HepG2 (cell line): ENCODE data around the gene EEIG1. TPM values are rescaled to one million over a fixed set of nuclear protein-coding genes. Genes with fewer than 3 reads are reported as not detected.

Experiments
- CAMTA2 ChIP-seq: sonication (generic); formaldehyde crosslinking; IDR thresholded peaks from 2 replicates; pipeline ENCODE4 v1.4.0; 2020; ENCODE audit warnings: mild to moderate bottlenecking, missing genetic modification reagents, borderline replicate concordance
- CHD2 ChIP-seq: IDR thresholded peaks from 2 replicates; pipeline ENCODE4 v1.6.1; 2011; ENCODE audit warnings: low read depth, low read length, improper control_type of control experiment
- EED ChIP-seq: sonication (generic); formaldehyde crosslinking; IDR thresholded peaks from 2 replicates; pipeline ENCODE4 v1.5.0; 2020; ENCODE audit warnings: mild to moderate bottlenecking, missing genetic modification reagents
- ETV5 ChIP-seq: IDR thresholded peaks from 2 replicates; pipeline ENCODE4 v1.6.1; 2018; ENCODE audit warnings: missing biosample characterization, missing genetic modification reagents, inconsistent platforms, borderline replicate concordance
- GTF2F1 ChIP-seq: fragments of 150-350 bp; IDR thresholded peaks from 2 replicates; pipeline ENCODE4 v1.6.1; 2014; ENCODE audit warnings: low read length
- HIC2 ChIP-seq: sonication (generic); formaldehyde crosslinking; IDR thresholded peaks from 2 replicates; pipeline ENCODE4 v1.9.0; 2022; ENCODE audit warnings: low read depth, missing genetic modification reagents
- ISX ChIP-seq: sonication (generic); formaldehyde crosslinking; conservative IDR thresholded peaks from 2 replicates; pipeline ENCODE4 v1.5.0; 2020; ENCODE audit warnings: missing genetic modification reagents
- KMT2A ChIP-seq: sonication (generic); formaldehyde crosslinking; IDR thresholded peaks from 2 replicates; pipeline ENCODE4 v1.4.0; 2020; ENCODE audit warnings: missing genetic modification reagents
- NFYC ChIP-seq: IDR thresholded peaks from 2 replicates; pipeline ENCODE4 v1.6.1; 2016; ENCODE audit warnings: missing genetic modification reagents, missing compliant biosample characterization
- PLRG1 ChIP-seq: fragments of 450-650 bp; conservative IDR thresholded peaks from 2 replicates; pipeline ENCODE4 v1.6.1; 2016
- SCMH1 ChIP-seq: sonication (generic); formaldehyde crosslinking; IDR thresholded peaks from 2 replicates; pipeline ENCODE4 v1.9.0; 2021; ENCODE audit warnings: missing genetic modification reagents, mild to moderate bottlenecking, borderline replicate concordance
- SIX1 ChIP-seq: sonication (generic); formaldehyde crosslinking; IDR thresholded peaks from 2 replicates; pipeline ENCODE4 v1.4.0; 2020; ENCODE audit warnings: missing genetic modification reagents, borderline replicate concordance
- SNAPC4 ChIP-seq: sonication (generic); formaldehyde crosslinking; IDR thresholded peaks from 2 replicates; pipeline ENCODE4 v1.4.0; 2020; ENCODE audit warnings: mild to moderate bottlenecking, missing genetic modification reagents
- SOX5 ChIP-seq: IDR thresholded peaks from 2 replicates; pipeline ENCODE4 v1.6.1; 2016; ENCODE audit warnings: borderline replicate concordance
- SP4 ChIP-seq: sonication (generic); formaldehyde crosslinking; IDR thresholded peaks from 2 replicates; pipeline ENCODE4 v1.8.1; 2023; ENCODE audit warnings: mild to moderate bottlenecking, missing genetic modification reagents
- ZBTB38 ChIP-seq: sonication (generic); formaldehyde crosslinking; IDR thresholded peaks from 2 replicates; pipeline ENCODE4 v1.5.1; 2020; ENCODE audit warnings: mild to moderate bottlenecking, missing genetic modification reagents
- ZMAT3 ChIP-seq: sonication (generic); formaldehyde crosslinking; conservative IDR thresholded peaks from 2 replicates; pipeline ENCODE4 v1.7.0; 2021; ENCODE audit warnings: missing genetic modification reagents
- ZNF121 ChIP-seq: sonication (generic); formaldehyde crosslinking; IDR thresholded peaks from 2 replicates; pipeline ENCODE4 v1.5.0; 2020; ENCODE audit warnings: mild to moderate bottlenecking, missing genetic modification reagents
- ZNF143 ChIP-seq: sonication (generic); formaldehyde crosslinking; IDR thresholded peaks from 2 replicates; pipeline ENCODE4 v1.4.0; 2020; ENCODE audit warnings: missing genetic modification reagents
- ZNF543 ChIP-seq: sonication (generic); formaldehyde crosslinking; IDR thresholded peaks from 2 replicates; pipeline ENCODE4 v1.4.0; 2020; ENCODE audit warnings: mild to moderate bottlenecking, missing genetic modification reagents
- polyA plus RNA-seq, 8 experiments: library from polyadenylated mRNA; depleted of rRNA in 3 of 8; stranded (reverse) in 7 of 8; unstranded in 1 of 8; fragments of >200 nt; fragmentation: Illumina TruSeq in 4 of 8; extraction: Trizol in 4 of 8; gene quantifications; 2 replicates each; pipeline versions ENCODE4 v1.2.1 to v1.2.3, GENCODE V29; 2011 to 2016; ENCODE audit warnings: low read depth in 4 of 8, missing spikeins in 1 of 8, mixed read lengths in 1 of 8; ENCODE audit not compliant: insufficient read depth in 1 of 8
- total RNA-seq, 5 experiments: library from RNA; depleted of rRNA; stranded (reverse); fragments of >200 nt; fragmentation: Illumina TruSeq; extraction: Trizol; gene quantifications; 2 replicates each; pipeline ENCODE4 v1.2.3, GENCODE V29; 2016; ENCODE audit warnings: low read depth in 1 of 5
- TF ChIP-seq, protein P1 (sequence below): sonication (generic); formaldehyde crosslinking; IDR thresholded peaks from 2 replicates; pipeline ENCODE4 v1.4.0; 2020; ENCODE audit warnings: missing genetic modification reagents
- TF ChIP-seq, protein P2 (sequence below): sonication (generic); formaldehyde crosslinking; IDR thresholded peaks from 2 replicates; pipeline ENCODE4 v1.5.0; 2020; ENCODE audit warnings: missing genetic modification reagents

Gene EEIG1
- total and polyA plus RNA-seq, 2 of the 13 experiments (the other 11 are each of a cell fraction or from before 2014, with no cell fraction given): 16.6 to 25.2 TPM

DNA sequence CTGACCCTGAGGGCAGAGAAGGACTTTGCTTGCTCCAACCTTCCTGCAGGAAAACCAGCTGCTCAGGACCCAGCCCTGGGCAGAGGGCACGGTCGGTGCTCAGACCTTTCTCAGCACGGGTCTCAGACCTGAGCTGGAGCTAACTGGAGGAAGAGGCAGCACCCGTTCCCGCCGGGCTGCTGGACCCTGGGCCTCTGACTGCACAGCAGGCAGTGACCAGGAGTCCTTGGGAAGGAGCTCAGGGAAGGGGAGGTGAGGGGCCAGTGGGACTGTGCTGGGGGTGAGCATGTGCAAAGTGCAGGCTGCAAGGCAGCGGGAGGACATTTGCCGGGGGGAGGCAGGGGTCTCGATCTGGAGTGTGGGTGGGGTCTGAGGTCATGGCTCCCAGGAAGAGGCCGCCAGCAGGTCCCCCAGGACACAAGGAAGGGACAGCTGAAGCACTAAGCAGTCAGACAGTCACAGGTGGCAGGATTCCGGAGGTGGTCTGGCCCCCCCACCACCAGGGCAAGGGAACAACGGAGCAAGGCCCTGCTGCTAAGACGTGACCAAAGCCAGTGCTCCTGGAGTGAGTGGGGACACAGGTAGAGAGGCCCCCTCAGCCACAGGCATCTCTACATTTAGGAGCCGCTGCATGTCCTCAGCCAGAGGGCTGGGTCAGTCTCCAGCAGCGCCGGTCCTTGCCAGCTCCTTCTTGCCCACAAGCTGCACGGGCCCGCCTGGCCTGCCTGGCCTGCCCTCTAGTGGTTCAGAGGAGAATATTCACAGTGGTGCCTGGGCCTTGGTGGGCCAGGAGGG is 38.4 kb downstream of the EEIG1 start (continued):
- TF ChIP-seq HIC2 (CRISPR knock-in tag) (peak; percentile 32; the same call in 1 of the 2 replicates), ISX (no peak), KMT2A (CRISPR knock-in tag) (0 out of 2 replicates have a peak, but pooled peaks have one; percentile 39), SNAPC4 (CRISPR knock-in tag) (no peak), CHD2 (no peak), PLRG1 (no peak), ZMAT3 (CRISPR knock-in tag) (0 out of 2 replicates have a peak, but pooled peaks have one; percentile 59), CAMTA2 (CRISPR knock-in tag) (no peak), SIX1 (CRISPR knock-in tag) (no peak), EED (CRISPR knock-in tag) (no peak), GTF2F1 (no peak), ZNF543 (CRISPR knock-in tag) (no peak), SP4 (CRISPR knock-in tag) (peak; percentile 81), NFYC (CRISPR knock-in tag) (no peak), ETV5 (CRISPR knock-in tag) (0 out of 2 replicates have a peak, but pooled peaks have one; percentile 12), ZNF121 (CRISPR knock-in tag) (no peak), ZNF143 (0 out of 2 replicates have a peak, but pooled peaks have one; percentile 30), SOX5 (no peak), ZBTB38 (peak; percentile 47; the same call in 1 of the 2 replicates), SCMH1 (CRISPR knock-in tag) (no peak)
- TF ChIP-seq, protein P1, sequence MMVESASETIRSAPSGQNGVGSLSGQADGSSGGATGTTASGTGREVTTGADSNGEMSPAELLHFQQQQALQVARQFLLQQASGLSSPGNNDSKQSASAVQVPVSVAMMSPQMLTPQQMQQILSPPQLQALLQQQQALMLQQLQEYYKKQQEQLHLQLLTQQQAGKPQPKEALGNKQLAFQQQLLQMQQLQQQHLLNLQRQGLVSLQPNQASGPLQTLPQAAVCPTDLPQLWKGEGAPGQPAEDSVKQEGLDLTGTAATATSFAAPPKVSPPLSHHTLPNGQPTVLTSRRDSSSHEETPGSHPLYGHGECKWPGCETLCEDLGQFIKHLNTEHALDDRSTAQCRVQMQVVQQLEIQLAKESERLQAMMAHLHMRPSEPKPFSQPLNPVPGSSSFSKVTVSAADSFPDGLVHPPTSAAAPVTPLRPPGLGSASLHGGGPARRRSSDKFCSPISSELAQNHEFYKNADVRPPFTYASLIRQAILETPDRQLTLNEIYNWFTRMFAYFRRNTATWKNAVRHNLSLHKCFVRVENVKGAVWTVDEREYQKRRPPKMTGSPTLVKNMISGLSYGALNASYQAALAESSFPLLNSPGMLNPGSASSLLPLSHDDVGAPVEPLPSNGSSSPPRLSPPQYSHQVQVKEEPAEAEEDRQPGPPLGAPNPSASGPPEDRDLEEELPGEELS (CRISPR knock-in tag): no peak
- TF ChIP-seq, protein P2, sequence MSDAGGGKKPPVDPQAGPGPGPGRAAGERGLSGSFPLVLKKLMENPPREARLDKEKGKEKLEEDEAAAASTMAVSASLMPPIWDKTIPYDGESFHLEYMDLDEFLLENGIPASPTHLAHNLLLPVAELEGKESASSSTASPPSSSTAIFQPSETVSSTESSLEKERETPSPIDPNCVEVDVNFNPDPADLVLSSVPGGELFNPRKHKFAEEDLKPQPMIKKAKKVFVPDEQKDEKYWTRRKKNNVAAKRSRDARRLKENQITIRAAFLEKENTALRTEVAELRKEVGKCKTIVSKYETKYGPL: no peak
